SK-N-MC (cell line): ENCODE data around the gene TNRC6B.

ENCODE experiments used
- EZH2 ChIP-seq: fragments of 200-600 bp; sonication (generic); IDR thresholded peaks from one replicate; pipeline ENCODE4 v1.6.1; 2017; ENCODE audit warnings: antibody characterized with exemption
- FOXP2 ChIP-seq: optimal IDR thresholded peaks from 2 replicates; pipeline ENCODE3; 2011; ENCODE audit warnings: mild to moderate bottlenecking, moderate library complexity; ENCODE audit not compliant: insufficient read depth; ENCODE audit errors: extremely low read length, control extremely low read depth
- POLR2AphosphoS5 ChIP-seq: IDR thresholded peaks from 2 replicates; pipeline ENCODE4 v1.6.1; 2012; ENCODE audit warnings: mild to moderate bottlenecking, low read depth, low read length, borderline replicate concordance

DNA sequence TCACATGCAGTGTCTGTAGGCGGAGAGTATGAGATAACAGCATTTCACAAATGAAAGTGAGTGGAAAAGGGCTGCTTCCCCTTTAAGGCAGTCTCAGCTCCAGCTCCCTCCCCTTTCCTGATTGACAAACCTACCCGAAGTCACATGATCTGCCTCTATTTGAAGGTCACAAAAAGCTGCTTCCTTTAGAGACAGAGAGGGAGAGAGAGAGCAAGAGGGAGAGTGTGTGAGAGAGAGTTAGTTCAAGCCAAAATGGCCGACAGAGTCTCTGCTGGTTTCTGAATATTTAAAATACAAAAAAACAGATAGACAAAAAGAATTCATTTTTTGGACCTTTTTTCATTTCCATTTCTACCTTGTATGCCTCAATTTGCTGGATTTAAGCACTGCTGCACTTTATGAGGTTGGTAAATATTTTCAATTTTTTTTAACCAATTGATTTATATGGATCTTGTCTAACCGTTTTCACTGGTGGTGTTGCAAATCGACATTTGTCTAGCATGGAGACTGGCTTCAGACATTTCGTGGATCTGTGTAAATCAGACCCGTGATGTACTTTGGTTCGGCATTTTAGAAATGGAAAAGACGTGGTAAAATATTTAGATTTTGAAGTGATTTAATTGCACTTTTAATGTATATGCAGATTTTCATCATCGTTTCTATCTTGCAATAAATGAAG is at the start of gene TNRC6B:
- TF ChIP-seq POLR2AphosphoS5 (peak; percentile 100), EZH2 (no peak), FOXP2 (no peak)
